ENCODE measurements around the gene ZFYVE21. TPM values are rescaled to one million over a fixed set of nuclear protein-coding genes. Genes with fewer than 3 reads are reported as not detected.

The ZFYVE21 gene
- total RNA-seq, 2 experiments from 2014 or later, result 18.0 to 22.5 TPM

- Histone ChIP-seq H3K36me3 (ENCODE audit: insufficient read depth, low read length) (peaks cover 34% of the 10 kb centered on the region), H2AFZ (ENCODE audit: low read length) (no peak overlapping the region), H3K79me2 (ENCODE audit: insufficient read depth, low read depth, low read length) (no peaks in the 10 kb centered on the region), H4K20me1 (ENCODE audit: insufficient read depth, low read length) (no peaks in the 10 kb centered on the region), H3K4me1 (ENCODE audit: insufficient read depth, low read length, poor library complexity, severe bottlenecking) (no peaks in the 10 kb centered on the region), H3K27ac (ENCODE audit: low read depth, low read length, poor library complexity, severe bottlenecking) (no peak overlapping the region), H3K4me2 (ENCODE audit: low read length) (no peak overlapping the region), H3K9me3 (ENCODE audit: low read length) (no peaks in the 10 kb centered on the region), H3K4me3 (ENCODE audit: low read depth, low read length, poor library complexity, severe bottlenecking) (no peak overlapping the region), H3K9me2 (ENCODE audit: insufficient read depth, low read length) (no peaks in the 10 kb centered on the region)
- BruUV-seq (replicated peaks), result no TSS peak
- intact Hi-C loops (cut with micrococcal nuclease; ENCODE audit: unreplicated experiment), result no loop called here
- no peak for TF ChIP-seq CTCF (conservative IDR thresholded peaks at IDR 0.05; ENCODE audit: low read length)
- no peak for TF ChIP-seq EZH2phosphoT487 (IDR thresholded peaks at IDR 0.05; ENCODE audit: borderline replicate concordance, low read depth, low read length)
- ChIA-PET POLR2A (interaction anchor here (0.6 kb wide), 1 partner anchor 53 kb away, joined by 3 read pairs; no protein-coding TSS in a partner anchor), CTCF (ENCODE audit: unreplicated experiment) (no interaction called here)
- DNase-seq (ENCODE audit: low spot score), result no peak
Measured at GRCh38 chr14:103732868-103733620, 17.4 kb downstream of the ZFYVE21 start.

GRCh38 chr14:103733651-103734050, 18.0 kb downstream of the ZFYVE21 start:
- H4K20me1 ChIP-seq (ENCODE audit: insufficient read depth, low read length), result no peaks in the 10 kb centered on the region
- no TSS peak for BruUV-seq (replicated peaks)
- no peaks in the 10 kb centered on the region for H3K4me1 ChIP-seq (ENCODE audit: insufficient read depth, low read length, poor library complexity, severe bottlenecking)
- intact Hi-C loops (cut with micrococcal nuclease; ENCODE audit: unreplicated experiment), result no loop called here
- TF ChIP-seq EZH2phosphoT487 (IDR thresholded peaks at IDR 0.05; ENCODE audit: borderline replicate concordance, low read depth, low read length) (no peak), CTCF (conservative IDR thresholded peaks at IDR 0.05; ENCODE audit: low read length) (no peak)
- H3K9me3 ChIP-seq (ENCODE audit: low read length), result no peaks in the 10 kb centered on the region
- H3K9me2 ChIP-seq (ENCODE audit: insufficient read depth, low read length), result no peaks in the 10 kb centered on the region
- no peak overlapping the region for H3K4me3 ChIP-seq (ENCODE audit: low read depth, low read length, poor library complexity, severe bottlenecking)
- ChIA-PET POLR2A (no interaction called here), CTCF (ENCODE audit: unreplicated experiment) (interaction anchor here (0.6 kb wide), 1 partner anchor 52 kb away, joined by 3 read pairs; no protein-coding TSS in a partner anchor)
- DNase-seq (ENCODE audit: low spot score), result no peak
- H3K4me2 ChIP-seq (ENCODE audit: low read length), result no peak overlapping the region
- no peaks in the 10 kb centered on the region for H3K79me2 ChIP-seq (ENCODE audit: insufficient read depth, low read depth, low read length)
- H3K27ac ChIP-seq (ENCODE audit: low read depth, low read length, poor library complexity, severe bottlenecking), result no peak overlapping the region
- H3K36me3 ChIP-seq (ENCODE audit: insufficient read depth, low read length), result peaks cover 32% of the 10 kb centered on the region
- no peak overlapping the region for H2AFZ ChIP-seq (ENCODE audit: low read length)
